Astrocyte (in vitro differentiated cells and primary cell): Measurements from ENCODE around the gene GFER. TPM values are rescaled to one million over a fixed set of nuclear protein-coding genes. Genes with fewer than 3 reads are reported as not detected.
A peak's percentile ranks its signal among the peaks of the same experiment; 100 is the strongest.

Experiments used
- DNase-seq: peaks from one replicate; pipeline ENCODE4 v3.0.0-alpha.2; 2010; ENCODE audit warnings: low read depth
- FAIRE-seq: peaks from 2 replicates; lab custom pipeline; 2011; peaks lifted over from hg19 to GRCh38; lab: Jason Lieb, UNC
- H2AFZ ChIP-seq: 2 replicates; pipeline ENCODE4 v1.6.0; 2012; ENCODE audit warnings: low read depth, low read length, inconsistent platforms
- H3K27ac ChIP-seq: 2 replicates; pipeline ENCODE4 v1.5.1; 2011; ENCODE audit warnings: low read depth, low read length, inconsistent platforms
- H3K27me3 ChIP-seq: 2 replicates; pipeline ENCODE4 v1.6.0; 2011; ENCODE audit warnings: low read length, inconsistent platforms; ENCODE audit not compliant: insufficient read depth
- H3K36me3 ChIP-seq: 2 replicates; pipeline ENCODE4 v1.5.1; 2011; ENCODE audit warnings: low read length, inconsistent platforms; ENCODE audit not compliant: insufficient read depth
- H3K4me1 ChIP-seq: 2 replicates; pipeline ENCODE4 v1.5.1; 2011; ENCODE audit warnings: low read length, inconsistent platforms; ENCODE audit not compliant: insufficient read depth
- H3K4me2 ChIP-seq: 2 replicates; pipeline ENCODE4 v1.6.0; 2012; ENCODE audit warnings: low read length, inconsistent platforms
- H3K4me3 ChIP-seq: 2 replicates; pipeline ENCODE4 v1.5.1; 2011; ENCODE audit warnings: low read depth, mild to moderate bottlenecking, low read length, inconsistent platforms; ENCODE audit not compliant: insufficient read depth
- H3K79me2 ChIP-seq: 2 replicates; pipeline ENCODE4 v1.6.0; 2012; ENCODE audit warnings: mild to moderate bottlenecking, low read length, inconsistent platforms; ENCODE audit not compliant: insufficient read depth
- H3K9ac ChIP-seq: 2 replicates; pipeline ENCODE4 v1.6.0; 2012; ENCODE audit warnings: mild to moderate bottlenecking, low read length, inconsistent platforms
- H3K9me3 ChIP-seq: 2 replicates; pipeline ENCODE4 v1.5.1; 2012; ENCODE audit warnings: low read depth, mild to moderate bottlenecking, low read length, inconsistent platforms; ENCODE audit not compliant: insufficient read depth
- H4K20me1 ChIP-seq: 2 replicates; pipeline ENCODE4 v1.6.0; 2012; ENCODE audit warnings: low read length, inconsistent platforms; ENCODE audit not compliant: insufficient read depth
- H3K27ac Mint-ChIP-seq: one replicate; pipeline ENCODE4 v1.8.0; 2021; ENCODE audit warnings: mild to moderate bottlenecking, mixed read lengths; ENCODE audit not compliant: unreplicated experiment
- H3K27me3 Mint-ChIP-seq: one replicate; pipeline ENCODE4 v1.8.0; 2021; ENCODE audit warnings: low read depth, mixed read lengths; ENCODE audit not compliant: unreplicated experiment
- H3K36me3 Mint-ChIP-seq: one replicate; pipeline ENCODE4 v1.8.0; 2021; ENCODE audit warnings: low read depth, mixed read lengths; ENCODE audit not compliant: unreplicated experiment
- H3K4me1 Mint-ChIP-seq: one replicate; pipeline ENCODE4 v1.8.0; 2021; ENCODE audit warnings: low read depth, mixed read lengths; ENCODE audit not compliant: unreplicated experiment
- H3K4me3 Mint-ChIP-seq: one replicate; pipeline ENCODE4 v1.8.0; 2021; ENCODE audit warnings: mild to moderate bottlenecking, moderate library complexity, mixed read lengths; ENCODE audit not compliant: unreplicated experiment
- H3K9me3 Mint-ChIP-seq: one replicate; pipeline ENCODE4 v1.8.0; 2021; ENCODE audit warnings: mild to moderate bottlenecking, mixed read lengths; ENCODE audit not compliant: unreplicated experiment
- EZH2 ChIP-seq: IDR thresholded peaks from 2 replicates; pipeline ENCODE4 v1.6.1; 2012; ENCODE audit warnings: mild to moderate bottlenecking, low read length, inconsistent platforms; ENCODE audit not compliant: insufficient read depth
- total RNA-seq: library from RNA; stranded (reverse); gene quantifications from 2 replicates; pipeline ENCODE4 v1.2.1, GENCODE V29; 2021
- TF ChIP-seq, protein P1 (sequence below): IDR thresholded peaks from 2 replicates; pipeline ENCODE4 v1.5.1; 2011; ENCODE audit warnings: low read depth, mild to moderate bottlenecking, inconsistent platforms, low read length, moderate library complexity; ENCODE audit not compliant: insufficient read depth

GFER gene
- total RNA-seq, 1 donor from 2014 or later: 30.4 TPM

DNA sequence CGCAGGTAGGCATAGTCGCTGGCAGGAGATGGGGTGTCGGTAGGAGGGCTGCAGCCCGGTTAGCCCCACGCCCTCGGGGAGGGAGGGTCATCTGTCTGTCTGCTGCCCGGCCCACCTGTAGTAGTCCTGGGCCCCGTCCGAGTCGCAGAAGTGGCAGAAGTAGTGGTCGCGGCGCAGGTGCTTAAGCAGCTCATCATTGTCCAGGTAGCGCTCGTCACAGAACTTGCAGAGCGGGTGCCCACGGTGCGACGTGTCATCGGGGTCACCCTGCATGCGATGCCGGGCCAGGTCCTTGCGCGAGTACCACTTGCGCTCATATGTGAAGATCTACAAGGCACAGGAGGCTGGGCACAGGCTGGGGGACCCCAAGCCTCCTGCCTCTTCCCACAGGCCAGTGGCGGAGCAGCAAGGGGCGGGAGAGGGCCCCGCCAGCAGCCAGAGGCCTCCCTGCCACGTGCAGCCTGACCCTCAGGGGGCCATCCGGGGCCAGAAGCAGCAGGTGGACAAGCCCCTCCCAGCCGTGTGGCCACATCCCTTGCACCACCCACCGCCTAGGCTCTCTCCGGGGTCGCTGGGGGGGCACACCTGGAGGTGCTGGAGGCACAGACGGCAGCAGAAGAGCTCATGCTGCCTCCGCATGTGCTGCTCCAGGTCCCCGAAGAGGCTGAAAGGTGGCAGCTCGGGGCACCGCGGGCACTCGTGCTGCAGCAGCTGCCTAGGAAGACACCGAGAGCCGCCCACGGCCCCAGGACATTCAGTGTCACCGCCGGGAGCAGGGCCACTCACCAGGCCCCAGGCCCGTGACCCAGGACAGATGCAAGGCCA, 18.6 kb downstream of the GFER start:
- Histone ChIP-seq H3K4me1 (peaks cover 21% of the 10 kb centered on the region), H3K9ac (no peak overlapping the region), H3K4me3 (no peak overlapping the region), H2AFZ (no peak overlapping the region), H3K4me2 (no peak overlapping the region), H3K27ac (no peak overlapping the region), H3K27me3 (no peaks in the 10 kb centered on the region), H3K36me3 (peaks cover 2% of the 10 kb centered on the region), H4K20me1 (peaks cover 74% of the 10 kb centered on the region), H3K79me2 (peaks cover 66% of the 10 kb centered on the region), H3K9me3 (no peaks in the 10 kb centered on the region)
- Mint-ChIP-seq H3K27me3 (no peaks in the 10 kb centered on the region), H3K4me3 (no peak overlapping the region), H3K4me1 (peaks cover 11% of the 10 kb centered on the region), H3K9me3 (no peaks in the 10 kb centered on the region), H3K36me3 (peaks cover 4% of the 10 kb centered on the region), H3K27ac (peak overlapping the region; percentile 72)
- FAIRE-seq (no peak), DNase-seq (no peak)
- TF ChIP-seq, protein P1, sequence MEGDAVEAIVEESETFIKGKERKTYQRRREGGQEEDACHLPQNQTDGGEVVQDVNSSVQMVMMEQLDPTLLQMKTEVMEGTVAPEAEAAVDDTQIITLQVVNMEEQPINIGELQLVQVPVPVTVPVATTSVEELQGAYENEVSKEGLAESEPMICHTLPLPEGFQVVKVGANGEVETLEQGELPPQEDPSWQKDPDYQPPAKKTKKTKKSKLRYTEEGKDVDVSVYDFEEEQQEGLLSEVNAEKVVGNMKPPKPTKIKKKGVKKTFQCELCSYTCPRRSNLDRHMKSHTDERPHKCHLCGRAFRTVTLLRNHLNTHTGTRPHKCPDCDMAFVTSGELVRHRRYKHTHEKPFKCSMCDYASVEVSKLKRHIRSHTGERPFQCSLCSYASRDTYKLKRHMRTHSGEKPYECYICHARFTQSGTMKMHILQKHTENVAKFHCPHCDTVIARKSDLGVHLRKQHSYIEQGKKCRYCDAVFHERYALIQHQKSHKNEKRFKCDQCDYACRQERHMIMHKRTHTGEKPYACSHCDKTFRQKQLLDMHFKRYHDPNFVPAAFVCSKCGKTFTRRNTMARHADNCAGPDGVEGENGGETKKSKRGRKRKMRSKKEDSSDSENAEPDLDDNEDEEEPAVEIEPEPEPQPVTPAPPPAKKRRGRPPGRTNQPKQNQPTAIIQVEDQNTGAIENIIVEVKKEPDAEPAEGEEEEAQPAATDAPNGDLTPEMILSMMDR: no peak
- no peak for TF ChIP-seq EZH2

- peaks cover 75% of the 10 kb centered on the region for H4K20me1 ChIP-seq
- TF ChIP-seq, protein P1: no peak
- no peak for TF ChIP-seq EZH2
- Mint-ChIP-seq H3K27me3 (no peaks in the 10 kb centered on the region), H3K4me3 (no peak overlapping the region), H3K4me1 (peaks cover 14% of the 10 kb centered on the region), H3K27ac (no peak overlapping the region), H3K36me3 (peaks cover 3% of the 10 kb centered on the region), H3K9me3 (no peaks in the 10 kb centered on the region)
- H3K27ac ChIP-seq: no peak overlapping the region
- peaks cover 2% of the 10 kb centered on the region for H3K36me3 ChIP-seq
- H2AFZ ChIP-seq: no peak overlapping the region
- peaks cover 73% of the 10 kb centered on the region for H3K79me2 ChIP-seq
- no peak overlapping the region for H3K4me2 ChIP-seq
- no peaks in the 10 kb centered on the region for H3K27me3 ChIP-seq
- FAIRE-seq: no peak
- H3K9me3 ChIP-seq: no peaks in the 10 kb centered on the region
- H3K4me1 ChIP-seq: peaks cover 26% of the 10 kb centered on the region
- H3K4me3 ChIP-seq: no peak overlapping the region
- no peak for DNase-seq
- no peak overlapping the region for H3K9ac ChIP-seq
Observed at GRCh38 chr16:2003231-2003826, 19.3 kb downstream of the GFER start.
